Measurements from ENCODE around the gene SLC25A40. TPM values are rescaled to one million over a fixed set of nuclear protein-coding genes. Genes with fewer than 3 reads are reported as not detected.
"Not testable (repeated sequence)": the region's sequence is repeated elsewhere in the genome, so short reads cannot be mapped to it uniquely, and the experiment has no call there.

SLC25A40 gene
- total and polyA plus RNA-seq, 4 donors: 6.4 to 36.6 (median 16.7) TPM

DNA sequence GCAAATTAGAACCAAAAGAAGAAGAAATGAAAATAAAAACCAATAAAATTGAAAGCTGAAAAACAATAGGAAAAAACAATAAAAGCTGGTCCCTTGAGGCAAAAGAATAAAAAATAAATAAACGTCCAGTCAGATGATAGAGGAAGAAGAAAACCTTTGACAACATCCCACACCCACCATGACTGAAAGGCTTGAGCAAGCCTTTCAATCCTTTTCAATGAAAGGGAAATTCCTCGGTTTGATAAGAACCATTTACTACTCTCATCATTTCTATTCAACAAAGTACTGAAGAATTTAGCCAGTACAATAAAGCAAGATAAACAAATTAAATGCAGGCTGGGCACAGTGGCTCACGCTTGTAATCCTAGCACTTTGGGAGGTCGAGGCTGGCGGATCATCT, 3.8 kb downstream of the SLC25A40 start:
- no peak for ATAC-seq (ENCODE audit: insufficient read depth, low FRiP score)
- TF ChIP-seq, protein P1, sequence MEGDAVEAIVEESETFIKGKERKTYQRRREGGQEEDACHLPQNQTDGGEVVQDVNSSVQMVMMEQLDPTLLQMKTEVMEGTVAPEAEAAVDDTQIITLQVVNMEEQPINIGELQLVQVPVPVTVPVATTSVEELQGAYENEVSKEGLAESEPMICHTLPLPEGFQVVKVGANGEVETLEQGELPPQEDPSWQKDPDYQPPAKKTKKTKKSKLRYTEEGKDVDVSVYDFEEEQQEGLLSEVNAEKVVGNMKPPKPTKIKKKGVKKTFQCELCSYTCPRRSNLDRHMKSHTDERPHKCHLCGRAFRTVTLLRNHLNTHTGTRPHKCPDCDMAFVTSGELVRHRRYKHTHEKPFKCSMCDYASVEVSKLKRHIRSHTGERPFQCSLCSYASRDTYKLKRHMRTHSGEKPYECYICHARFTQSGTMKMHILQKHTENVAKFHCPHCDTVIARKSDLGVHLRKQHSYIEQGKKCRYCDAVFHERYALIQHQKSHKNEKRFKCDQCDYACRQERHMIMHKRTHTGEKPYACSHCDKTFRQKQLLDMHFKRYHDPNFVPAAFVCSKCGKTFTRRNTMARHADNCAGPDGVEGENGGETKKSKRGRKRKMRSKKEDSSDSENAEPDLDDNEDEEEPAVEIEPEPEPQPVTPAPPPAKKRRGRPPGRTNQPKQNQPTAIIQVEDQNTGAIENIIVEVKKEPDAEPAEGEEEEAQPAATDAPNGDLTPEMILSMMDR (IDR thresholded peaks at IDR 0.05; ENCODE audit: control extremely low read depth, extremely low read depth): no peak
- Histone ChIP-seq H3K9me3 (ENCODE audit: control insufficient read depth in 4 of 4, insufficient read depth in 3 of 4, low read length in 3 of 4) (peaks cover 0 to 15% (median 5%) of the 10 kb centered on the region in 4 donors), H3K4me1 (ENCODE audit: control insufficient read depth in 5 of 5, insufficient read depth in 5 of 5, low read length in 5 of 5) (peaks cover 0 to 9% (median 0%) of the 10 kb centered on the region in 5 donors), H3K36me3 (ENCODE audit: control insufficient read depth in 4 of 4, insufficient read depth in 4 of 4, low read length in 4 of 4) (peaks cover 0 to 25% (median 8%) of the 10 kb centered on the region in 4 donors), H3K27ac (ENCODE audit: low read depth in 1 of 2, low read length in 1 of 2) (no peak overlapping the region), H3K4me3 (no peak overlapping the region), H3K9ac (ENCODE audit: insufficient read depth in 1 of 2, low read length in 2 of 2) (no peak overlapping the region), H3K27me3 (ENCODE audit: control insufficient read depth in 3 of 3, insufficient read depth in 3 of 3, low read length in 2 of 3) (no peaks in the 10 kb centered on the region)
- 87 to 88% methylated on average over 5 of the region's 5 CpGs for WGBS, 2 donors
- no peak for DNase-seq

- Histone ChIP-seq H3K27ac (ENCODE audit: low read depth in 1 of 2, low read length in 1 of 2) (no peak overlapping the region), H3K4me1 (ENCODE audit: control insufficient read depth in 5 of 5, insufficient read depth in 5 of 5, low read length in 5 of 5) (peaks cover 0 to 7% (median 0%) of the 10 kb centered on the region in 5 donors), H3K9ac (ENCODE audit: insufficient read depth in 1 of 2, low read length in 2 of 2) (no peak overlapping the region), H3K36me3 (ENCODE audit: control insufficient read depth in 4 of 4, insufficient read depth in 4 of 4, low read length in 4 of 4) (peaks cover 0 to 39% (median 8%) of the 10 kb centered on the region in 4 donors), H3K9me3 (ENCODE audit: control insufficient read depth in 4 of 4, insufficient read depth in 3 of 4, low read length in 3 of 4) (peaks cover 4 to 22% (median 9%) of the 10 kb centered on the region in 4 donors), H3K27me3 (ENCODE audit: control insufficient read depth in 3 of 3, insufficient read depth in 3 of 3, low read length in 2 of 3) (no peaks in the 10 kb centered on the region), H3K4me3 (no peak overlapping the region)
- no peak for DNase-seq
- no peak for ATAC-seq (ENCODE audit: insufficient read depth, low FRiP score)
- TF ChIP-seq, protein P1 (IDR thresholded peaks at IDR 0.05; ENCODE audit: control extremely low read depth, extremely low read depth): no peak
- 93 to 96% methylated on average over 4 of the region's 4 CpGs for WGBS, 2 donors
Measured at GRCh38 chr7:87870471-87870870, 5.7 kb downstream of the SLC25A40 start.

- not testable (repeated sequence) for ATAC-seq (ENCODE audit: insufficient read depth, low FRiP score); DNase-seq; H3K9ac ChIP-seq (ENCODE audit: insufficient read depth in 1 of 2, low read length in 2 of 2); H3K4me3 ChIP-seq; H3K27me3 ChIP-seq (ENCODE audit: control insufficient read depth in 3 of 3, insufficient read depth in 3 of 3, low read length in 2 of 3); H3K27ac ChIP-seq (ENCODE audit: low read depth in 1 of 2, low read length in 1 of 2); H3K4me1 ChIP-seq (ENCODE audit: control insufficient read depth in 5 of 5, insufficient read depth in 5 of 5, low read length in 5 of 5)
- 96 to 98% methylated on average over 6 of the region's 6 CpGs for WGBS, 2 donors
- peaks cover 0 to 49% (median 9%) of the 10 kb centered on the region in 4 donors for H3K36me3 ChIP-seq (ENCODE audit: control insufficient read depth in 4 of 4, insufficient read depth in 4 of 4, low read length in 4 of 4)
- peaks cover 4 to 20% (median 9%) of the 10 kb centered on the region in 4 donors for H3K9me3 ChIP-seq (ENCODE audit: control insufficient read depth in 4 of 4, insufficient read depth in 3 of 4, low read length in 3 of 4)
Measured at GRCh38 chr7:87866533-87866932, 9.6 kb downstream of the SLC25A40 start.

DNA sequence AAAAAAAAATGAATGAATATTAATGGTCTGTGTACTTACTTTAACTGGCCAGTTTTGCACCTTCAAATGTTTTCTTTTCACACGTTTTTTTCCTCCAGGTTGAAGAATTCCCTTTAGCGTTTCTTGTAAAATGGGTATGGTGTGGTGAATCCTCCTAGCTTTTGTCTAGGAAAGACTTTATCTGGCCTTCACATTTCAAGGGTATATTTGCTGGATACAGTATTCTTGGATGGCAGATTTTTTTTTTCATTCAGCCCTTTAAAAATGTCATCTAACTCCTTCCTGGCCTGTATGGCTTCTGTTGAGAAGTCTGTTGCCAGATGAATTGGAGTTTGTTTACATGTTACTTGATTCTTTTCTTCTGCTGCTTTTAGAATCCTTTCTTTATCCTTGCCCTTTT, 10.1 kb downstream of the SLC25A40 start:
- TF ChIP-seq, protein P1 (IDR thresholded peaks at IDR 0.05; ENCODE audit: control extremely low read depth, extremely low read depth): no peak
- no peaks in the 10 kb centered on the region for H3K27me3 ChIP-seq (ENCODE audit: control insufficient read depth in 3 of 3, insufficient read depth in 3 of 3, low read length in 2 of 3)
- WGBS, 2 donors: 98 to 99% methylated on average over 2 of the region's 2 CpGs
- DNase-seq (no peak), ATAC-seq (ENCODE audit: insufficient read depth, low FRiP score) (no peak)
- no peak overlapping the region for H3K9ac ChIP-seq (ENCODE audit: insufficient read depth in 1 of 2, low read length in 2 of 2)
- H3K27ac ChIP-seq (ENCODE audit: low read depth in 1 of 2, low read length in 1 of 2): no peak overlapping the region
- H3K4me1 ChIP-seq (ENCODE audit: control insufficient read depth in 5 of 5, insufficient read depth in 5 of 5, low read length in 5 of 5): no peaks in the 10 kb centered on the region
- peaks cover 0 to 47% (median 7%) of the 10 kb centered on the region in 4 donors for H3K36me3 ChIP-seq (ENCODE audit: control insufficient read depth in 4 of 4, insufficient read depth in 4 of 4, low read length in 4 of 4)
- no peak overlapping the region for H3K4me3 ChIP-seq
- H3K9me3 ChIP-seq (ENCODE audit: control insufficient read depth in 4 of 4, insufficient read depth in 3 of 4, low read length in 3 of 4): peaks cover 4 to 17% (median 9%) of the 10 kb centered on the region in 4 donors
